BJ (cell line): ENCODE results near the gene LCE3E. TPM values are rescaled to one million over a fixed set of nuclear protein-coding genes. Genes with fewer than 3 reads are reported as not detected.

Source experiments
- CTCF ChIA-PET: fragments of 350-600 bp; formaldehyde crosslinking; extraction: SDS; loops from one replicate; lab custom pipeline; 2021; ENCODE audit warnings: antibody characterized with exemption, inconsistent platforms; lab: Yijun Ruan, JAX
- POLR2A ChIA-PET: fragments of 300-600 bp; sonication (Branson Sonifier 250); formaldehyde crosslinking; extraction: SDS; loops from one replicate; lab custom pipeline; 2021; ENCODE audit warnings: antibody characterized with exemption; lab: Charles Lee
- DNase-seq: peaks from one replicate; pipeline ENCODE4 v3.0.0-alpha.2; 2011; ENCODE audit warnings: low read depth
- H3K27me3 ChIP-seq: 2 replicates; pipeline ENCODE4 v1.6.0; 2011; ENCODE audit warnings: low read length; ENCODE audit not compliant: control insufficient read depth, insufficient read depth
- H3K36me3 ChIP-seq: 2 replicates; pipeline ENCODE4 v1.5.1; 2011; ENCODE audit warnings: low read length; ENCODE audit not compliant: control insufficient read depth, insufficient read depth
- H3K4me3 ChIP-seq: 2 replicates; pipeline ENCODE4 v1.5.1; 2011; ENCODE audit warnings: low read depth, mild to moderate bottlenecking, control low read depth, low read length
- polyA plus RNA-seq: library from polyadenylated mRNA; depleted of rRNA; stranded (reverse); fragments of >200 nt; gene quantifications from 2 replicates; pipeline ENCODE4 v1.2.3, GENCODE V29; 2011; rRNA removed
- small RNA-seq: library from RNA; depleted of rRNA; stranded (forward); fragments of <200 nt; gene quantifications from one replicate; pipeline ENCODE3, GENCODE V24; 2012; ENCODE audit warnings: low replicate concordance, low read depth; ENCODE audit not compliant: insufficient read length
- TF ChIP-seq, protein P1 (sequence below): IDR thresholded peaks from 2 replicates; pipeline ENCODE4 v1.5.1; 2011; ENCODE audit warnings: low read depth, mild to moderate bottlenecking, control low read depth, inconsistent platforms, low read length, moderate library complexity; ENCODE audit not compliant: insufficient read depth

LCE3E gene
- polyA plus RNA-seq, 1 experiment, result not detected

DNA sequence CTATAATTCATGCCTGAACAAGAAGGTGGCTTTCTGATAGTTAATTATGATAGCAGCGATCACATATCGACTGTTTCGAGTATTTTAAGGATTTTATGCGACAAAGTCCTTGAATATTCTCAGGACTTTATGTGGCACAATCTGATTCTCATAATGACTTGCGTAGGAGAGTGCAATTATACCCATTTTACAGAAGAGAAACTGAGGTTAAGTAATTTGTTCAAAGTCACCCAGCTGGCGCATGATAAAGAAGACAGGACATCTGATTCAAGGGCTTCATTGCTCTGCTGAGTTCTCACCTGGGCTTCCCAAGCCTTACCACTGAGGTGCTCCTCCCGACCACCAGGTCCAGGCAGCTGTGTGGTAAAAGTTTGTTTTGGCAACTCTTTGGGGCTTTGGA, 50.5 kb downstream of the LCE3E start:
- ChIA-PET CTCF (interaction anchor here (1.1 to 1.9 kb wide), 3 partner anchors 20 to 58 kb away, joined by 3 to 8 read pairs (median 3); no protein-coding TSS in a partner anchor), POLR2A (no interaction called here)
- Histone ChIP-seq H3K27me3 (peaks cover 11% of the 10 kb centered on the region), H3K36me3 (no peaks in the 10 kb centered on the region), H3K4me3 (no peak overlapping the region)
- no peak for DNase-seq
- TF ChIP-seq, protein P1, sequence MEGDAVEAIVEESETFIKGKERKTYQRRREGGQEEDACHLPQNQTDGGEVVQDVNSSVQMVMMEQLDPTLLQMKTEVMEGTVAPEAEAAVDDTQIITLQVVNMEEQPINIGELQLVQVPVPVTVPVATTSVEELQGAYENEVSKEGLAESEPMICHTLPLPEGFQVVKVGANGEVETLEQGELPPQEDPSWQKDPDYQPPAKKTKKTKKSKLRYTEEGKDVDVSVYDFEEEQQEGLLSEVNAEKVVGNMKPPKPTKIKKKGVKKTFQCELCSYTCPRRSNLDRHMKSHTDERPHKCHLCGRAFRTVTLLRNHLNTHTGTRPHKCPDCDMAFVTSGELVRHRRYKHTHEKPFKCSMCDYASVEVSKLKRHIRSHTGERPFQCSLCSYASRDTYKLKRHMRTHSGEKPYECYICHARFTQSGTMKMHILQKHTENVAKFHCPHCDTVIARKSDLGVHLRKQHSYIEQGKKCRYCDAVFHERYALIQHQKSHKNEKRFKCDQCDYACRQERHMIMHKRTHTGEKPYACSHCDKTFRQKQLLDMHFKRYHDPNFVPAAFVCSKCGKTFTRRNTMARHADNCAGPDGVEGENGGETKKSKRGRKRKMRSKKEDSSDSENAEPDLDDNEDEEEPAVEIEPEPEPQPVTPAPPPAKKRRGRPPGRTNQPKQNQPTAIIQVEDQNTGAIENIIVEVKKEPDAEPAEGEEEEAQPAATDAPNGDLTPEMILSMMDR, result no peak

Small RNAs within 50 kb of the gene (small RNA-seq; reads per million reads assigned to genes)
- gene LCE3B, result not detected

Other genes starting within 250 kb of the LCE3E start
- not detected in 2 replicates for gene FLG, start 241.5 kb downstream of the LCE3E start, polyA plus RNA-seq
- not detected in 2 replicates for gene FLG2, start 206.8 kb downstream of the LCE3E start, polyA plus RNA-seq
- not detected in 2 replicates for gene CRNN, start 152.5 kb downstream of the LCE3E start, polyA plus RNA-seq
- gene LCE5A, start 56.0 kb downstream of the LCE3E start, polyA plus RNA-seq, result not detected in 2 replicates
- not detected in 2 replicates for gene CRCT1, start 52.3 kb downstream of the LCE3E start, polyA plus RNA-seq
- gene LCE3D, start 13.7 kb upstream of the LCE3E start, polyA plus RNA-seq, result not detected in 2 replicates
- gene LCE3C, start 33.5 kb upstream of the LCE3E start, polyA plus RNA-seq, result not detected in 2 replicates
- gene LCE3B, start 47.0 kb upstream of the LCE3E start, polyA plus RNA-seq, result not detected in 2 replicates
- not detected in 2 replicates for gene LCE3A, start 56.3 kb upstream of the LCE3E start, polyA plus RNA-seq
- not detected in 2 replicates for gene LCE2D, start 96.6 kb upstream of the LCE3E start, polyA plus RNA-seq
- gene LCE2C, start 108.5 kb upstream of the LCE3E start, polyA plus RNA-seq, result not detected in 2 replicates
- not detected in 2 replicates for gene LCE2B, start 119.3 kb upstream of the LCE3E start, polyA plus RNA-seq
- gene LCE2A, start 131.6 kb upstream of the LCE3E start, polyA plus RNA-seq, result not detected in 2 replicates
- gene LCE4A, start 141.4 kb upstream of the LCE3E start, polyA plus RNA-seq, result not detected in 2 replicates
- not detected in 2 replicates for gene KPRP, start 191.2 kb upstream of the LCE3E start, polyA plus RNA-seq
- gene LCE1F, start 208.4 kb upstream of the LCE3E start, polyA plus RNA-seq, result not detected in 2 replicates
- not detected in 2 replicates for gene LCE1E, start 219.5 kb upstream of the LCE3E start, polyA plus RNA-seq
- not detected in 2 replicates for gene LCE1D, start 229.9 kb upstream of the LCE3E start, polyA plus RNA-seq
- gene LCE1C, start 239.9 kb upstream of the LCE3E start, polyA plus RNA-seq, result not detected in 2 replicates
- not detected in 2 replicates for gene LCE1B, start 245.2 kb upstream of the LCE3E start, polyA plus RNA-seq